ENCODE measurements around the gene KRT80.
A peak's percentile ranks its signal among the peaks of the same experiment; 100 is the strongest.

The KRT80 gene

GRCh38 chr12:52223406-52224039, 31.7 kb upstream of the KRT80 start:
- Histone ChIP-seq H3K4me1 (no peaks in the 10 kb centered on the region), H3K9me3 (no peaks in the 10 kb centered on the region)
- no peak for DNase-seq

GRCh38 chr12:52222692-52223091, 30.9 kb upstream of the KRT80 start:
- Histone ChIP-seq H3K36me3 (no peaks in the 10 kb centered on the region), H3K27me3 (no peaks in the 10 kb centered on the region), H3K9me3 (no peaks in the 10 kb centered on the region), H3K4me1 (peaks cover 5% of the 10 kb centered on the region), H3K4me3 (ENCODE audit: low read depth, low read length) (no peak overlapping the region)
- DNase-seq = no peak
- TF ChIP-seq CTCF (IDR thresholded peaks at IDR 0.05; ENCODE audit: low read depth, low read length) = no peak

More at GRCh38 chr12:52223406-52224039, 31.7 kb upstream of the KRT80 start:
- no peak for TF ChIP-seq CTCF (IDR thresholded peaks at IDR 0.05; ENCODE audit: low read depth, low read length)
- Histone ChIP-seq H3K27me3 (no peaks in the 10 kb centered on the region), H3K4me3 (ENCODE audit: low read depth, low read length) (no peak overlapping the region), H3K36me3 (no peaks in the 10 kb centered on the region)

GRCh38 chr12:52221912-52222457, 30.2 kb upstream of the KRT80 start:
- peaks cover 12% of the 10 kb centered on the region for H3K4me1 ChIP-seq
- H3K4me3 ChIP-seq (ENCODE audit: low read depth, low read length) = no peak overlapping the region
- H3K27me3 ChIP-seq = no peaks in the 10 kb centered on the region
- TF ChIP-seq CTCF (IDR thresholded peaks at IDR 0.05; ENCODE audit: low read depth, low read length) = peak; percentile 78
- no peaks in the 10 kb centered on the region for H3K9me3 ChIP-seq
- H3K36me3 ChIP-seq = no peaks in the 10 kb centered on the region
- DNase-seq = peak; percentile 74

- H3K36me3 ChIP-seq = no peaks in the 10 kb centered on the region
- no peaks in the 10 kb centered on the region for H3K27me3 ChIP-seq
- peaks cover 19% of the 10 kb centered on the region for H3K4me1 ChIP-seq
- DNase-seq = no peak
- H3K9me3 ChIP-seq = no peaks in the 10 kb centered on the region
- no peak for TF ChIP-seq CTCF (IDR thresholded peaks at IDR 0.05; ENCODE audit: low read depth, low read length)
- H3K4me3 ChIP-seq (ENCODE audit: low read depth, low read length) = no peak overlapping the region
These were observed 29.4 kb upstream of the KRT80 start for GRCh38 chr12:52221070-52221781.

- peaks cover 27% of the 10 kb centered on the region for H3K4me1 ChIP-seq
- no peaks in the 10 kb centered on the region for H3K36me3 ChIP-seq
- no peaks in the 10 kb centered on the region for H3K9me3 ChIP-seq
- H3K27me3 ChIP-seq = no peaks in the 10 kb centered on the region
- DNase-seq = no peak
- no peak for TF ChIP-seq CTCF (IDR thresholded peaks at IDR 0.05; ENCODE audit: low read depth, low read length)
- no peak overlapping the region for H3K4me3 ChIP-seq (ENCODE audit: low read depth, low read length)
These were observed 28.7 kb upstream of the KRT80 start for GRCh38 chr12:52220477-52220876.

GRCh38 chr12:52218001-52218400, 26.2 kb upstream of the KRT80 start:
- no peaks in the 10 kb centered on the region for H3K27me3 ChIP-seq
- H3K36me3 ChIP-seq = no peaks in the 10 kb centered on the region
- no peak overlapping the region for H3K4me3 ChIP-seq (ENCODE audit: low read depth, low read length)
- peaks cover 42% of the 10 kb centered on the region for H3K4me1 ChIP-seq
- no peak for TF ChIP-seq CTCF (IDR thresholded peaks at IDR 0.05; ENCODE audit: low read depth, low read length)
- no peak for DNase-seq
- no peaks in the 10 kb centered on the region for H3K9me3 ChIP-seq

All from BE2C (cell line).